ENCODE results near the gene TSPAN3. TPM values are rescaled to one million over a fixed set of nuclear protein-coding genes. Genes with fewer than 3 reads are reported as not detected.

The TSPAN3 gene
- total RNA-seq, 1 donor from 2014 or later: 236 TPM

DNA sequence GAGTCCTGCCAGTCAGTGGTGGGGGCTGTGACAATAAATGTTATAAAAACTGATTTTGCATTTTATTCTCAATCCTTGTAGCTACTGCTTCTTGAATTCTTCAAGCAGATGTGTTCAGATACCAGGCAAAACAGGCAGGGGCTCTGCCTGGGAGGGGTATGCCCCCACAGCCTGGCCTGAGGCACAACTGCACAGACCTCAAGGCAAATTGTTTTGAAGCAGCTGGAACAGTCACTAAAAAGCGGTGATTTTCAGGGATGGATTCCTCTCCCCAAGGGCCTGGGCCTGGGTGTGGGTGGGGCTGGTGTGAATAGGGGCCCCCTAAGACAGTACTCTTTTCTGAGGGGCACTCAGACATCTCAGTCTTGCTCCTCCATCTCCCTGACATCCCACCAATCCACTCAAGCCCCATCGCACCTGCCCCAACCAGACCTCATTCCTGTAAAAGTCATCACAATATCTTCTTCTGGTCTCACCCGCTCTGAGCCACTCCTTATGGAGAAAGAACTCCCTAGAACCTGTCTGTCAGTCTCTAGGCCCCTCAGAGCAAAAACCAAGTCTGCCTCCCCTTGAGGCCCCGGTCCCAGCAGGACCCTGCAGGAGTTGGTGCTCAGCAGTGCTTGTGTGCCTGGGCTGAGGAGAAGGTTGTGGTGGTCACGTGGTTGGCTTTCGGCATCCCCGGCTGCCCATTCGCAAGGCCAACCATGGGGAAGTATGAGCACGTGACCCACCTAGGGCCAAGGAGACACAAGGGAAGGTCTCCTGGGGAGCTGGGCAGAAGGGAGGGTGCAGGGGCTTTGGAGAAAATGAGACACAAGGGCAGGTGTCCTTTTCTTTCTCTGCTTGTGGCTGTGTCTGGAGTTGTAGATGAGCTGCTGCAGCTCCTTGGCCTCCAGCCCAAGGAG lies 78.9 kb downstream of the TSPAN3 start:
- Histone ChIP-seq H3K27ac (ENCODE audit: low read depth, low read length) (no peak overlapping the region), H3K36me3 (ENCODE audit: control insufficient read depth in 3 of 3, insufficient read depth in 3 of 3, low read length in 3 of 3) (no peaks in the 10 kb centered on the region), H3K9ac (ENCODE audit: low read depth in 1 of 3, low read length in 3 of 3) (no peak overlapping the region), H3K9me3 (ENCODE audit: control insufficient read depth in 3 of 3, low read length in 3 of 3) (no peaks in the 10 kb centered on the region), H3K4me1 (ENCODE audit: control insufficient read depth in 3 of 3, insufficient read depth in 3 of 3, low read length in 3 of 3) (peaks cover 18 to 22% (median 19%) of the 10 kb centered on the region in 3 donors), H3K27me3 (ENCODE audit: control insufficient read depth in 3 of 3, insufficient read depth in 3 of 3, low read length in 3 of 3) (peaks cover 0 to 3% (median 0%) of the 10 kb centered on the region in 3 donors), H3K4me3 (ENCODE audit: low read length in 3 of 3) (no peak overlapping the region)

Other genes with a start within 250 kb of the TSPAN3 start
- 56.9 TPM for gene SCAPER, start 165.8 kb downstream of the TSPAN3 start, total RNA-seq
- 27.1 TPM for gene RCN2, start 139.4 kb downstream of the TSPAN3 start, total RNA-seq
- 2.1 TPM for gene PSTPIP1, start 76.0 kb downstream of the TSPAN3 start, total RNA-seq